22Rv1 (cell line): ENCODE results near the gene GAL3ST2.

Source experiments
- ZFX ChIP-seq: fragments of 450-650 bp; IDR thresholded peaks from 2 replicates; pipeline ENCODE4 v1.6.1; 2017; ENCODE audit warnings: antibody characterized with exemption, borderline replicate concordance
- TF ChIP-seq, protein P1 (sequence below): fragments of 450-650 bp; IDR thresholded peaks from 2 replicates; pipeline ENCODE4 v1.5.1; 2017; ENCODE audit warnings: mild to moderate bottlenecking

DNA sequence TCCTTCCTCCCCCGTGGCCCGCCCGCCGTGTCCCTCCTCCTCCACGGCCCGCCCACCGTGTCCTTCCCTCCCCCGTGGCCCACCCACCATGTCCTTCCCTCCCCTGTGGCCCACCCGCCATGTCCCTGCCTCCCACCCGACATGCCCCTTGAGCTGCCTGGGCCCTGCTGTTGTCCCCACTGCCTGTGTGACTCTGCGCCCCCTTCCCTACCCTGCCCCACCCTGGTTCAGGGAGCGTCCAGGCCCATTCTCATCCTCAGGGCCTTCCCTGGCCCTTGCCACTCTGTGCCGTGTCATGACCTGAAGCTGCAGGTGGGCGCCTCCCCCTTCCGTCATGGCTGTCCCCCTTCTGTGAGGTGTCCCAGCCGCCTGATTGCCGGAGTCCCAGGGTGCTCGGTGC lies 21.5 kb upstream of the GAL3ST2 start:
- TF ChIP-seq ZFX, result no peak
- TF ChIP-seq, protein P1, sequence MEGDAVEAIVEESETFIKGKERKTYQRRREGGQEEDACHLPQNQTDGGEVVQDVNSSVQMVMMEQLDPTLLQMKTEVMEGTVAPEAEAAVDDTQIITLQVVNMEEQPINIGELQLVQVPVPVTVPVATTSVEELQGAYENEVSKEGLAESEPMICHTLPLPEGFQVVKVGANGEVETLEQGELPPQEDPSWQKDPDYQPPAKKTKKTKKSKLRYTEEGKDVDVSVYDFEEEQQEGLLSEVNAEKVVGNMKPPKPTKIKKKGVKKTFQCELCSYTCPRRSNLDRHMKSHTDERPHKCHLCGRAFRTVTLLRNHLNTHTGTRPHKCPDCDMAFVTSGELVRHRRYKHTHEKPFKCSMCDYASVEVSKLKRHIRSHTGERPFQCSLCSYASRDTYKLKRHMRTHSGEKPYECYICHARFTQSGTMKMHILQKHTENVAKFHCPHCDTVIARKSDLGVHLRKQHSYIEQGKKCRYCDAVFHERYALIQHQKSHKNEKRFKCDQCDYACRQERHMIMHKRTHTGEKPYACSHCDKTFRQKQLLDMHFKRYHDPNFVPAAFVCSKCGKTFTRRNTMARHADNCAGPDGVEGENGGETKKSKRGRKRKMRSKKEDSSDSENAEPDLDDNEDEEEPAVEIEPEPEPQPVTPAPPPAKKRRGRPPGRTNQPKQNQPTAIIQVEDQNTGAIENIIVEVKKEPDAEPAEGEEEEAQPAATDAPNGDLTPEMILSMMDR, result no peak
